IPS-20b (cell line): ENCODE measurements around the gene CDNF.

Source experiments
- H3K27ac ChIP-seq: one replicate; pipeline ENCODE4 v1.5.1; 2013; ENCODE audit warnings: low read length
- H3K27me3 ChIP-seq: 2 replicates; pipeline ENCODE4 v1.6.1; 2013; ENCODE audit warnings: mild to moderate bottlenecking, low read length, inconsistent platforms; ENCODE audit not compliant: insufficient read depth
- H3K36me3 ChIP-seq: 2 replicates; pipeline ENCODE4 v1.6.1; 2013; ENCODE audit warnings: low read depth, mild to moderate bottlenecking, inconsistent platforms, low read length, moderate library complexity; ENCODE audit not compliant: insufficient read depth
- H3K4me1 ChIP-seq: 2 replicates; pipeline ENCODE4 v1.6.1; 2013; ENCODE audit warnings: mild to moderate bottlenecking, control low read depth, inconsistent platforms, low read length, moderate library complexity; ENCODE audit not compliant: insufficient read depth
- H3K4me3 ChIP-seq: 2 replicates; pipeline ENCODE4 v1.5.1; 2013; ENCODE audit warnings: mild to moderate bottlenecking, low read length, inconsistent platforms
- H3K9ac ChIP-seq: 2 replicates; pipeline ENCODE4 v1.6.1; 2013; ENCODE audit warnings: low read depth, mild to moderate bottlenecking, inconsistent platforms, low read length, moderate library complexity
- H3K9me3 ChIP-seq: 2 replicates; pipeline ENCODE4 v1.6.1; 2013; ENCODE audit warnings: mild to moderate bottlenecking, low read depth, low read length, inconsistent platforms; ENCODE audit not compliant: insufficient read depth

Gene CDNF

DNA sequence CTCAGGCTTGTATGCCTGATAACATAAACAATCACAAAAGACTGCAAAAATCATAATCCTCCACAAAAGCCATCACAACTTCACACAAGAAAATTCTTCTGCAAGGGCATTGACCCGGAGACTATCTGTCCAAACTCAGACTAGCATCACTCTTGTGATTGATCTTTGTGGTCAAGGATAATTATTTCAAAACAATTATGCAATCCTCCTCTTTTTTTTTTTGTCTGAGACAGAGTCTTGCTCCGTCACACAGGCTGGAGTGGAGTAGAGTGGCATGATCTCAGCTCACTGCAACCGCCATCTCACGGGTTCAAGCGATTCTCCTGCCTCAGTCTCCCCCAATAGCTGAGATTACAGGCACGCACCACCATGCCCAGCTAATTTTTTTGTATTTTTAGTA is 22.2 kb downstream of the CDNF start:
- H3K36me3 ChIP-seq: no peaks in the 10 kb centered on the region
- no peaks in the 10 kb centered on the region for H3K27me3 ChIP-seq
- no peak overlapping the region for H3K27ac ChIP-seq
- H3K9me3 ChIP-seq: no peaks in the 10 kb centered on the region
- H3K4me1 ChIP-seq: no peaks in the 10 kb centered on the region
- no peak overlapping the region for H3K9ac ChIP-seq
- no peak overlapping the region for H3K4me3 ChIP-seq

- no peaks in the 10 kb centered on the region for H3K27me3 ChIP-seq
- no peaks in the 10 kb centered on the region for H3K9me3 ChIP-seq
- no peaks in the 10 kb centered on the region for H3K4me1 ChIP-seq
- H3K9ac ChIP-seq: no peak overlapping the region
- H3K36me3 ChIP-seq: no peaks in the 10 kb centered on the region
- H3K27ac ChIP-seq: no peak overlapping the region
- no peak overlapping the region for H3K4me3 ChIP-seq
Observed at GRCh38 chr10:14812271-14812670, 25.6 kb downstream of the CDNF start.

GRCh38 chr10:14810969-14811953 is 26.6 kb downstream of the CDNF start:
- H3K27me3 ChIP-seq: no peaks in the 10 kb centered on the region
- no peaks in the 10 kb centered on the region for H3K9me3 ChIP-seq
- H3K36me3 ChIP-seq: no peaks in the 10 kb centered on the region
- H3K4me3 ChIP-seq: no peak overlapping the region
- no peak overlapping the region for H3K9ac ChIP-seq
- no peaks in the 10 kb centered on the region for H3K4me1 ChIP-seq
- no peak overlapping the region for H3K27ac ChIP-seq

DNA sequence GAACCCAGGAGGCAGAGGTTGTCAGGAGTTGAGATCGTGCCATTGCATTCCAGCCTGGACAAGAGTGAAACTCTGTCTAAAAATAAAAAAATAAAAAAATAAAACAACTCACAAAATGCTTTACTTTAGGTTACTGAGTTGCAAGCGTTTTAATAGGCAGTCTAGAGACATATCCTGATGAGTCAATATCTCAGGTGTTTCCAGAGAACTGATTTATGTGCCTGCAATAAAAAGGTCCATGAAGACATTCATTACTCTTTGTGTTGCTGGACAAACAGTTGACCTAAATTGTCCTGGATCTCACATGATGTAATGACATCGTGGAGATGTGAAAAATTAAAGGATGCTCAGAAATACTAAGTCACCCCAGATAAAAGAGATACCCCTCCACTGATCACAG is 31.5 kb downstream of the CDNF start:
- Histone ChIP-seq H3K27ac (no peak overlapping the region), H3K27me3 (no peaks in the 10 kb centered on the region), H3K4me1 (no peaks in the 10 kb centered on the region), H3K36me3 (no peaks in the 10 kb centered on the region), H3K9ac (no peak overlapping the region), H3K9me3 (no peaks in the 10 kb centered on the region), H3K4me3 (no peak overlapping the region)

DNA sequence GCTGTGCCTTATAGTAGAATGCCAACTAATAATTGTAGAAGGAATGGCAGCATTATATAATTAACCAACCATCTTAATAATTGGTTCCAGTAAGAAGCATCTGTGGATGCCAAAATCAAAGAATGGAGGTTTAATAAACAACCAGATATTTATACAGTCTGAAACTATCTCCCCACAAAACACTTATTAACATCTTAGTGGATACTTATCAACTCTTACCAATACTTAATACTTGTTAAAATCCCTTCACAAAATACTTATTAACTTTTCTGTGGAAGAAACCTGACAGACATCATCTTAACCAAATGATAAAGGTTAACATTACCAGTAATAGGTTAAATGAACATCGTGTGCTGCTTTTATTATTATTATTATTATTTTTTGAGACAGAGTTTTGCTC is 34.0 kb downstream of the CDNF start:
- Histone ChIP-seq H3K9ac (no peak overlapping the region), H3K4me3 (no peak overlapping the region), H3K36me3 (no peaks in the 10 kb centered on the region), H3K27me3 (no peaks in the 10 kb centered on the region), H3K4me1 (no peaks in the 10 kb centered on the region), H3K27ac (no peak overlapping the region), H3K9me3 (no peaks in the 10 kb centered on the region)

GRCh38 chr10:14801723-14802122 is 36.1 kb downstream of the CDNF start:
- Histone ChIP-seq H3K9me3 (no peaks in the 10 kb centered on the region), H3K27me3 (no peaks in the 10 kb centered on the region), H3K4me3 (no peak overlapping the region), H3K27ac (no peak overlapping the region), H3K9ac (no peak overlapping the region), H3K36me3 (no peaks in the 10 kb centered on the region), H3K4me1 (no peaks in the 10 kb centered on the region)

GRCh38 chr10:14800397-14800796 is 37.4 kb downstream of the CDNF start:
- Histone ChIP-seq H3K9me3 (no peaks in the 10 kb centered on the region), H3K27ac (no peak overlapping the region), H3K4me1 (no peaks in the 10 kb centered on the region), H3K4me3 (no peak overlapping the region), H3K36me3 (no peaks in the 10 kb centered on the region), H3K27me3 (no peaks in the 10 kb centered on the region), H3K9ac (no peak overlapping the region)

DNA sequence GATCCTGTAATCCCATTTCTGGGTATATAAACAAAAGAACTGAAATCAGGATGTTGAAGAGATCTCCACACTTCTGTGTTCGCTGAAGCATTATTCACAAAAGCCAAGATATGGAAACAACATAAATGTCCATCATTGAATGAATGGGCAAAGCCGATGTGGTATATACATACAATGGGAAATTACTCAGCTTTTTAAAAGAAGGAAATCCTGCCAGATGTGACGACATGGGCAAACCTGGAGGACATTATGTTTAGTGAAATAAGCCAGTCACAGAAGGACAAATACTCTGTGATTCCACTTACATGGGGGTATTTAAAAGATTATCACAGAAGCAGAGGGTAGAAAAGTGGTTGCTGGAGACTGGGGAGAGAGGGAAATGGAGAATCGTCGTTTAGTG is 39.2 kb downstream of the CDNF start:
- Histone ChIP-seq H3K27ac (no peak overlapping the region), H3K4me3 (no peak overlapping the region), H3K27me3 (no peaks in the 10 kb centered on the region), H3K36me3 (no peaks in the 10 kb centered on the region), H3K9me3 (no peaks in the 10 kb centered on the region), H3K9ac (no peak overlapping the region), H3K4me1 (no peaks in the 10 kb centered on the region)

GRCh38 chr10:14787938-14788337 is 49.9 kb downstream of the CDNF start:
- no peaks in the 10 kb centered on the region for H3K4me1 ChIP-seq
- no peak overlapping the region for H3K4me3 ChIP-seq
- H3K9ac ChIP-seq: no peak overlapping the region
- H3K27ac ChIP-seq: no peak overlapping the region
- no peaks in the 10 kb centered on the region for H3K27me3 ChIP-seq
- no peaks in the 10 kb centered on the region; the same call in 1 of the 2 replicates for H3K9me3 ChIP-seq
- no peaks in the 10 kb centered on the region for H3K36me3 ChIP-seq

- Histone ChIP-seq H3K27me3 (no peaks in the 10 kb centered on the region), H3K4me1 (no peaks in the 10 kb centered on the region)
Observed at GRCh38 chr10:14784459-14785055, 53.3 kb downstream of the CDNF start.

GRCh38 chr10:14782691-14783363 is 55.0 kb downstream of the CDNF start:
- Histone ChIP-seq H3K4me1 (no peaks in the 10 kb centered on the region), H3K4me3 (no peak overlapping the region), H3K9me3 (no peaks in the 10 kb centered on the region; the same call in 1 of the 2 replicates), H3K27ac (no peak overlapping the region), H3K9ac (no peak overlapping the region), H3K27me3 (no peaks in the 10 kb centered on the region), H3K36me3 (no peaks in the 10 kb centered on the region)

More at GRCh38 chr10:14784459-14785055, 53.3 kb downstream of the CDNF start:
- no peak overlapping the region for H3K27ac ChIP-seq
- H3K4me3 ChIP-seq: no peak overlapping the region
- H3K9me3 ChIP-seq: no peaks in the 10 kb centered on the region; the same call in 1 of the 2 replicates
- no peaks in the 10 kb centered on the region for H3K36me3 ChIP-seq
- H3K9ac ChIP-seq: no peak overlapping the region
